Measurements from ENCODE around the gene ARSA.

The ARSA gene

DNA sequence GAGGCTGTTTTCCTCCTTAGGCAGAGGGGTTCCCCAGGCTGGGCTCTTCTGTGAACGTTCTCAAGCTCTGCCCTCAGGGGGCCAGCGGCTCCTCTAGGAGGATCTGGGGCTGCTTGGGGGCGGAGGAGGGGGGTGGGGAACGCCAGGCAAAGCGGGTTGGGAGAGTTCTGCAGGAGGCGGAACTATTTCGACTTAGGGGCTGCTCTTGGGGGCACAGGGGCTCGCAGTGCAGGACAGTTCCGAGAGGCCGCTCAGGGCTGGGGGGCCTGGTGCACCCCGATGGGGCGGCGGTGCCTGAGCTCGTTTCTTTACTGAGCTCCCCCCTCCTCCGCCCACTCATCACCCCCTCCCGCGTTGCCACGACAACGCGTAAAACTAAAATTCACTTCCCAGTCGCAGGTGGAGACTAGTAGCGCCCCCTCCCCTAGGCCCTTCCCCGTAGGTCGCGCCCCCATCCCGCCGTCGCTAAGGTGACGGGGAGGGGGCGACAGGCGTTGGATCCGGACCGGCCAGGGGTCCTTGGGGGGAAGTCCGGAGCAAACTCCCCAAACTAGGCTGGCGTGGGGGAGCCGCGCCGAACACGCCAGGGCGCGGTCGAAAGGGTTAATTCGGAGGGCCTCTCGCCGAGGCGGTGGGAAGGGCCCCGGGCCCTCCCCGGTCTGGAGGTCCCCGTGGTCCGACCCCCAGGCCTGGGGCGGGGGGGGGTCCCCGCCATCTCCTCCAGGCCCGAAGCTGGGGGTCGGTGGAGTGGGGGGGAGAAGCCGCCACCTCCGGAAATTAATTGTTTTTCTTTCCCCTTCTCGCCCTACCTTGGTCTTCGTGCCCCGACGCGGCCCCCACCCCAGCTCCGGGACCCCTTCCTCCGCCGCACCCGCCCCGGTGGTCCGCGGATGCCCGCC is 45.5 kb upstream of the ARSA start:
- H3K27ac ChIP-seq, result no peak overlapping the region
- TF ChIP-seq, protein P1, sequence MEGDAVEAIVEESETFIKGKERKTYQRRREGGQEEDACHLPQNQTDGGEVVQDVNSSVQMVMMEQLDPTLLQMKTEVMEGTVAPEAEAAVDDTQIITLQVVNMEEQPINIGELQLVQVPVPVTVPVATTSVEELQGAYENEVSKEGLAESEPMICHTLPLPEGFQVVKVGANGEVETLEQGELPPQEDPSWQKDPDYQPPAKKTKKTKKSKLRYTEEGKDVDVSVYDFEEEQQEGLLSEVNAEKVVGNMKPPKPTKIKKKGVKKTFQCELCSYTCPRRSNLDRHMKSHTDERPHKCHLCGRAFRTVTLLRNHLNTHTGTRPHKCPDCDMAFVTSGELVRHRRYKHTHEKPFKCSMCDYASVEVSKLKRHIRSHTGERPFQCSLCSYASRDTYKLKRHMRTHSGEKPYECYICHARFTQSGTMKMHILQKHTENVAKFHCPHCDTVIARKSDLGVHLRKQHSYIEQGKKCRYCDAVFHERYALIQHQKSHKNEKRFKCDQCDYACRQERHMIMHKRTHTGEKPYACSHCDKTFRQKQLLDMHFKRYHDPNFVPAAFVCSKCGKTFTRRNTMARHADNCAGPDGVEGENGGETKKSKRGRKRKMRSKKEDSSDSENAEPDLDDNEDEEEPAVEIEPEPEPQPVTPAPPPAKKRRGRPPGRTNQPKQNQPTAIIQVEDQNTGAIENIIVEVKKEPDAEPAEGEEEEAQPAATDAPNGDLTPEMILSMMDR (conservative IDR thresholded peaks at IDR 0.05), result no peak

GRCh38 chr22:50672471-50673230 is 44.7 kb upstream of the ARSA start, which contains the start of gene SHANK3:
SHANK3 (plus strand) TSS chr22:50672823.
- H3K27ac ChIP-seq, result no peak within 1 kb of the TSS
- TF ChIP-seq, protein P1 (conservative IDR thresholded peaks at IDR 0.05), result no peak

DNA sequence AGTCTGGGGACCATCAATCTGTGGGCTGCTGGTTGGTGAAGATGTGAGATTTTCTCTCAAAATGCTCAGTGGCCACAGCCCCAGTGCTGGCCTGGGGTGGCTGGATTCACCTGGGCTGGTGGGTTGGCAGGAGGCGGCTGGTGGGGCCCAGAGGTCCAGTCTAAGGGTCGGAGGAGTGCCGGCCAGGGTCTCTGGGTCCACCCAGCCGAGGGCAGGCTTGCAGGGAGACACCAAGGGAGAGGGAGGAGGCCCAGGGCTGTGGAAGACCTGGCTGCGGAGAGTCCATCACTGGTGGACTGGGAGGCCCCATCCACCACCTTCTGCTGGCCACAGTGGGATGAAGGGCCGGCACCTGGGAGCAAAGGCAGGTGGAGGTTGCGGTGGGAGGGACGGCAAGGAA is 44.1 kb upstream of the ARSA start:
- H3K27ac ChIP-seq, result no peak overlapping the region
- TF ChIP-seq, protein P1 (conservative IDR thresholded peaks at IDR 0.05), result no peak

GRCh38 chr22:50671641-50672040 is 43.7 kb upstream of the ARSA start:
- no peak overlapping the region for H3K27ac ChIP-seq
- TF ChIP-seq, protein P1 (conservative IDR thresholded peaks at IDR 0.05), result no peak

DNA sequence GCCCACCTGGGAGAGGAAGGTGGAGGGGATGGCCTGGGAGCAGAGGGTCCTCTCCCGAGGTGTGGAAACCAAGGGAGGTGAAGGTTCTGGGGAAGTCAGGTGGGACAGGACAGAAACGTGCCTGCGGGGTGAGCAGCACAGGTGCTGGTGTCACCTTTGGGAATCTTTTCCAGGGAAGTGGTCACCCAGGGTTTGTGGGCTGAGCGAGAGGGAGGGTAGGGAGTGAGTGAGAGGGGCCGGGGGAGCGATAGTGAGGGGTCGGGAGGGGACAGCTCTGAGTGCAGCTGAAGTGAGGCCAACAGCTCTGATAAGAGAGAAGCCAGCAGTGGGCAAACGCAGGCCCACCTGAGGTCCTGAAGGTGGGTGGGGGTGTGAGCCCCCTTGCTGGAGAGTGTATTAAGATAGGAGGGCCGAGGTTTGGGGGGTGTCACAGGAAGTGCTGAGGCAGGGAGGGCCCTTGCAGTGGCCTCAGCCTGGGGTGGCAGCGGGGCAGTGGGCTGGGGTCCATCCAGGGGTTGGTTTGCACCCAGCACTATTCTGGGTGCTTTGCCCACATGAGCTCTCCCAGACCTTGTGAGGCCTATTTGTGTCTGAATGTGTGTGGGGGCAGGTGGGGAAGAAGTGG is 43.1 kb upstream of the ARSA start:
- no peak overlapping the region for H3K27ac ChIP-seq
- TF ChIP-seq, protein P1 (conservative IDR thresholded peaks at IDR 0.05), result no peak

- TF ChIP-seq, protein P1 (conservative IDR thresholded peaks at IDR 0.05), result no peak
- no peak overlapping the region for H3K27ac ChIP-seq
These were observed 42.6 kb upstream of the ARSA start for GRCh38 chr22:50670513-50670912.

DNA sequence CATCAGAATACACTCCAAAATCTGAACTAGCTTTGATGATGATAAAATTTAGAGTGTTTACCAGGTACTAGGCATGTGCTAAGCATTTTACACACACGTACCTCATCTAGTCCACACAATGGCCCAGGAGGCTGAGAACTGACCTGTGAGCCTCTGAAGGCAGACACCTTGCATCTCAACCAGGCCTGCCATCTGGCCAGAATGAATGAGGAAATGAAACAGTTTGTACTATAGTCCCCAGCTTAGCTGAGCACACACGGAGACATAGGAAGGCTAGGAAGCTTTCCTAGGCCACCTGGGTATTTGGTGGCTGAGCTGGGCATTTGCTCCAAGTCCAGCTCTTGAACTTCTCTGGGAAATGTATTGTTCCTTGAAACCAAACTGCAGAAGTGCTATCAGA is 37.8 kb upstream of the ARSA start:
- TF ChIP-seq, protein P1 (conservative IDR thresholded peaks at IDR 0.05), result no peak
- no peak overlapping the region for H3K27ac ChIP-seq
